ENCODE results near the gene KLHL40. TPM values are rescaled to one million over a fixed set of nuclear protein-coding genes. Genes with fewer than 3 reads are reported as not detected.

KLHL40 gene
- total RNA-seq, 8 experiments from 2014 or later, result 0.05 to 0.38 (median 0.15) TPM; not detected in 5

DNA sequence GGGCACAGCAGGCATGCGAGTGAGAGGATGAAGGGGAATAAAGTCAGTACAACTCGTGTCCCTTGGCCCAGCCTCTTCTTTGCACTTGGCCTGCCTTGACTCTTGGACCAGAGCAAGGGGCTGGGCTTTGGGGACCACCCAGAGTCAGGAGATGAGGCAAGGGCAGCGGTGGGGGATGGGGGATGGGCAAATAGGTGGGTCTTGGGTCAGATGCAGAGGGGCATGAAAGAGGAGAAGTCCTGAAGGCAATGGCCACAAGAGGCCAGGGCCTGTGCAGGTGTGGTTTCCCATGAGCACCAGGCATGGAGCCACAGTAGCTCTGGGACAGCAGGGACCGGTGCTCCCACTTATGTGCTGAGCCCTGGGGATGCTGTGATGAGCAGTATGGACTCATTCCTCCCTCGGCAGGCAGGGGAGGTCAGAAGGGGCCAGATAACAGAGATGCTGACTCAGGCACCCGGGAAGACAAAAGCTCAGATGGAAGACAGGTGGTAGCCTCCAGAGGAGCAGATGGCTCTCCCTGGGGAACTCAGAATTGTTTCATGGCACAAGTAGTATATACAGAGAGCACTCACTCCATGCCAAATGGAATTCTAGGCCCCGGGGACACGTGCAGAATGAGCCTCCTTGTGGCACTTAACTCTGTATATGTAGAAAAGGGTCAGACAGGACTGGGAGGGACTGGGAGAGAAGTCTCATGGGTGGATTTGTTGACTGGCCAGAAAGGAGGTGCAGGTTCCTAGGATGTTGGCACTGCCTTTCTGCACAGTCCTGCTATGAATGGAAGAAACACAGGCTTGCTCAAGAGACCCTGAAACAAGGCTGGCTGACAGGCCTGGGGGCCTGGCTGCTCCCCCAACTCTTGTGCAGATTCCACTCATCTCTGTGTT lies 17.6 kb upstream of the KLHL40 start:
- 0 to 80% (median 18%) methylated on average over 1 to 7 of the region's 8 CpGs; no CpG with 5 or more reads in 2 of the 10 experiments for WGBS, 10 experiments
- Histone ChIP-seq H3K27ac (no peak overlapping the region), H3K4me3 (no peak overlapping the region), H3K4me1 (replicated peaks in 1 of 2) (peaks cover 6 to 7% of the 10 kb centered on the region in 2 donors)
- ATAC-seq (replicated peaks in 6 of 8), result peak; percentile 11 to 91 (median 74)
- in situ Hi-C loops (cut with MboI; ENCODE audit: low pct_unique_long_range_greater_than_20kb in 2 of 9, low sequenced_read_pairs in 9 of 9, unreplicated experiment in 9 of 9), result no loop called here

DNA sequence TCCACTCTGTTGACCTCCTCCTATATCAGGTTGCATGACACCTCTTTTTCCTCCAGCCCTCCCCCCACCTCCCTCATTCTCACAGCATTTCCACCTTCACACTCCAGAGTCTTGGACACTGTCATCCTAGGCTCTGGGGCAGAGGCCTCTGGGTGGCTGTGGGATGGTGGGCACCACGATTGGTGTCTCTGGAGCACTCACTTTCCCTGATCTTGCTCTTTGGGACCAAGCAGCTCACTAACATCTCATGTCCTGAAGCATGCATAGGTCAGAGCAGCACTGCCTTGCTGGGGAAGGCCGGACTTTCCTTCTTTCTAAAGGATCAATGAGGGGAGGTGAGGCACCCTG lies 16.9 kb upstream of the KLHL40 start:
- in situ Hi-C loops (cut with MboI; ENCODE audit: low pct_unique_long_range_greater_than_20kb in 2 of 9, low sequenced_read_pairs in 9 of 9, unreplicated experiment in 9 of 9), result no loop called here
- WGBS, 10 experiments, result 83 to 100% methylated on average over 1 of the region's 2 CpGs; no CpG with 5 or more reads in 8 of the 10 experiments

DNA sequence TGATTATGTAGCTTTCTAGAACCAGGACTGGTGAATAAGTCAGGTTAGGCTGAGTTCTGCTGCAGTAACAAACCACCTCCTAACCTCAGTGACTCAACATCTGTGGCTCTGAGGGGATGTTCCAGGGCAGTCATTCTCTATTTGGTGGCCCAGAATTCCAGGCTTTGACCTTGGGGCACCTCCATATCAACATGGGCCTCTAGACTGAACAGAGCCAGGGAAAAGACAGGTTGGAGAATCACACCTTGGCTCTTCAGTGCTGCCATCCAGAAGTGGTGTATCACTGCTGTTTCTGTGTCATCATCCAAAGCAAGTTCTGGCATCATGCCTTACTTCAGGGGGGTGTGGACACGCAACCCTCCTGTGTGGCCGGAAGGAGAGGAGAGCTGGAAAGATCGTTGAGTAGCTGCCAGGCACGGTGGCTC lies 16.5 kb upstream of the KLHL40 start:
- H3K4me3 ChIP-seq, result no peak overlapping the region
- H3K4me1 ChIP-seq (replicated peaks in 1 of 2), result peaks cover 6 to 7% of the 10 kb centered on the region in 2 donors
- in situ Hi-C loops (cut with MboI; ENCODE audit: low pct_unique_long_range_greater_than_20kb in 2 of 9, low sequenced_read_pairs in 9 of 9, unreplicated experiment in 9 of 9), result no loop called here
- WGBS, 10 experiments, result 10 to 100% (median 88%) methylated on average over 1 to 3 of the region's 4 CpGs; no CpG with 5 or more reads in 4 of the 10 experiments
- no peak overlapping the region for H3K27ac ChIP-seq
- peak in 1 of 8 experiments; percentile 6 for ATAC-seq (replicated peaks in 6 of 8)

More for the DNA sequence above, 16.9 kb upstream of the KLHL40 start:
- no peak for ATAC-seq (replicated peaks in 6 of 8)
- Histone ChIP-seq H3K27ac (no peak overlapping the region), H3K4me1 (replicated peaks in 1 of 2) (peaks cover 6 to 7% of the 10 kb centered on the region in 2 donors), H3K4me3 (no peak overlapping the region)

DNA sequence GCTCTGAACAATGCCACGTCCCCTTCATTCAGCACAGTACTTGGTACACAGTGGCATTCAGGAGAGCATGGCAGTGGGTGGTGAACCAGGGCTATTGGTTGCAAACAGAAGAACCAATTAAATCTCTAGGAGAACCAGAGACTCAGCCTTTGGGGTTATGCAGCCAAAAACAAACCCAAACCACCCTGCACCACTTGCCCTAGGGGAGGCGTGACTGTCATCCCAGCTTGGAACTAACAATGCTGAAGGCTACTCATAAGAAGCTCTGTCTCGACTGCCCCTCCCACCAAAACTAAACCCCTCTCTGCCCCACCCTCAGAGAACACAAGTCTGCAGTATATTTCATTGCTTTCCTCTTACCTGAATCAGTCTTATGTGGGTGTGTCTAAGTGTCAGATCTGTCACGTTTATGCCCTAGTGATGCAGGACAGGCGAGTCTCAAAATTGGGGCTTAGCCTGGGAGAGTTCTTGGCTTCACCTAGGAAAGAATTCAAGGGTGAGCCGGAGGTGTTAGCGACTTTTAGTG lies 15.2 kb upstream of the KLHL40 start:
- Histone ChIP-seq H3K4me1 (replicated peaks in 1 of 2) (peaks cover 6 to 7% of the 10 kb centered on the region in 2 donors), H3K27ac (no peak overlapping the region), H3K4me3 (no peak overlapping the region)
- no peak for ATAC-seq (replicated peaks in 6 of 8)
- in situ Hi-C loops (cut with MboI; ENCODE audit: low pct_unique_long_range_greater_than_20kb in 2 of 9, low sequenced_read_pairs in 9 of 9, unreplicated experiment in 9 of 9), result no loop called here
- 60 to 100% (median 100%) methylated on average over 1 to 4 of the region's 7 CpGs; no CpG with 5 or more reads in 5 of the 10 experiments for WGBS, 10 experiments

DNA sequence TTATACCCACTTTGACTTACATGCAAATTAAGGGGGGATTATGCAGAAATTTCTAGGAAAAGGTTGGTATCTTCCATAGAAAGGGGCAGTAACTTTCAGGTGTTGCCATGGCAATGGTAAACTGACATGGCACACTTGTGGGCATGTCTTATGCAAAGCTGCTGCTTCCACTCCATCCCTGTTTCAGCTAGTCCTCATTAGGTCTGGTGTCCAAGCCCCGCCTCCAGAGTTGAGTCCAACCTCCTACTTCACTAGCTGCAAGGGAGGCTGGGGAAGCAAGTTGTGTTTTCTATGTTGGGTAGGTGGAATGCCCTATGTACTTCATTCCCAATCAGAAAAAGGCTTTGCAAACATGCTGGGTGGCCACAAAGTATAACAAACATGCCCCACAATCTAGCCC lies 14.7 kb upstream of the KLHL40 start:
- in situ Hi-C loops (cut with MboI; ENCODE audit: low pct_unique_long_range_greater_than_20kb in 2 of 9, low sequenced_read_pairs in 9 of 9, unreplicated experiment in 9 of 9), result no loop called here
- ATAC-seq (replicated peaks in 6 of 8), result peak in 1 of 8 experiments; percentile 22
- H3K4me3 ChIP-seq, result no peak overlapping the region
- peaks cover 6 to 7% of the 10 kb centered on the region in 2 donors for H3K4me1 ChIP-seq (replicated peaks in 1 of 2)
- 50 to 100% (median 63%) methylated on average over 1 of the region's 1 CpG; no CpG with 5 or more reads in 5 of the 10 experiments for WGBS, 10 experiments
- H3K27ac ChIP-seq, result no peak overlapping the region

DNA sequence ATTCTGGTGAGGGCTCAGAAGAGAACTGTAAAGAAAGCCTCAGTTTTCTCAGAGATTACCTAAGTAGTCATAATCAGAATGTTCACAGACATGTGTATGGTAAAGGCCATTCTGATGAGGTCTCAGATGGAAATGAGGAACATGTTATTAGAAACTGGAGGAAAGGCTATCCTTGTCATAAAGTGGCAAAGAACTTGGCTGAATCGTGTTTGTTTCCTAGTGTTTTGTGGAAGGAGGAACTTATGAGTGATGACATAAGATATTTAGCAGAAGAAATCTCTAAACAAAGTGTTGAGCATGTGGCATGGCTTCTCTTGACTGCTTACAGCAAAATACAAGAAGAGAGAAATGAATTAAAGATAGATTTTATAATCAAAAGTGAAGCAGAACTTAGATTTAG lies 12.8 kb upstream of the KLHL40 start:
- no peak for ATAC-seq (replicated peaks in 6 of 8)
- H3K27ac ChIP-seq, result no peak overlapping the region
- 0 to 75% (median 50%) methylated on average over 1 of the region's 1 CpG; no CpG with 5 or more reads in 1 of the 10 experiments for WGBS, 10 experiments
- in situ Hi-C loops (cut with MboI; ENCODE audit: low pct_unique_long_range_greater_than_20kb in 2 of 9, low sequenced_read_pairs in 9 of 9, unreplicated experiment in 9 of 9), result no loop called here
- H3K4me1 ChIP-seq (replicated peaks in 1 of 2), result peaks cover 4 to 7% of the 10 kb centered on the region in 2 donors
- H3K4me3 ChIP-seq, result no peak overlapping the region

DNA sequence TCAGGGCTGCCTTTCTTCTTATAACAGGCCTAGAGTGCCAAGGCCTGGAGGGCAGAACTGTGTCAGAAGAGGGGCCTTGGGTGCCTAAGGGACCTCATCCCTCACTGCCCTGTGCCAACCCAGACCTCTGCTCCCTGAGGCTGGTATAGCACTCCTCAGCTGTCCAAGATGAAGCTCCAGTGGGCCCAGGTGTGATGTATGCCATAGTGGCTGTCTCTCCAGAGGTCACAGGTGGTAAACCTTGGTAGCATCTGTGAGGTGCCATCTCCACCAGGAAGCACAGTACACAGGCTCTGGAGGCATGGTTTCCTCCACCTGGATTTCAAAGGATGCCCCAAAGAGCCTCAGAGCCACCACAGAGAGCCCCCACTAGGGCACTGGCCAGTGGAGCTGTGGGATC lies 12.3 kb upstream of the KLHL40 start:
- Histone ChIP-seq H3K4me3 (no peak overlapping the region), H3K4me1 (replicated peaks in 1 of 2) (peaks cover under 1 to 3% of the 10 kb centered on the region in 2 donors), H3K27ac (no peak overlapping the region)
- in situ Hi-C loops (cut with MboI; ENCODE audit: low pct_unique_long_range_greater_than_20kb in 2 of 9, low sequenced_read_pairs in 9 of 9, unreplicated experiment in 9 of 9), result no loop called here
- ATAC-seq (replicated peaks in 6 of 8), result no peak

DNA sequence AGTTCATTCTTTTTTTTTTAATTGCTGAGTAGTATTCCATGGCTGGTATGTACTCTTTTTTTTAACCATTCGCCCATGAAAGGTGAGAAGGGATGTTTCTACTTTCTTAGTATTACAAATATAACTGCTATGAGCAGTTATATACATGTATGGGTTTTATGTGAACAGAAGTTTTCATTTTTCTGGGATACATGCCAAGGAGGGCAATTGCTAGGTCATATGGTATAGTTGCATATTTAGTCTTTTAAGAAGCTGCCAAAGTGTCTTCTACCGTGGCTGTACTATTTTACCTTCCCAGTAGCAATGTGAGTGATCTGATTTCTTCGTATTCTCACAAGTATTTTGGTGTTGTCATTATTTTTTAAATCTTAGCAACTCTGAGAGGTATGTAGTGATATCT lies 11.2 kb upstream of the KLHL40 start:
- Histone ChIP-seq H3K27ac (no peak overlapping the region), H3K4me3 (no peak overlapping the region), H3K4me1 (replicated peaks in 1 of 2) (no peaks in the 10 kb centered on the region)
- peak in 1 of 8 experiments; percentile 53 for ATAC-seq (replicated peaks in 6 of 8)
- WGBS, 10 experiments, result 22 to 100% (median 45%) methylated on average over 1 to 3 of the region's 3 CpGs; no CpG with 5 or more reads in 1 of the 10 experiments
- in situ Hi-C loops (cut with MboI; ENCODE audit: low pct_unique_long_range_greater_than_20kb in 2 of 9, low sequenced_read_pairs in 9 of 9, unreplicated experiment in 9 of 9), result no loop called here

DNA sequence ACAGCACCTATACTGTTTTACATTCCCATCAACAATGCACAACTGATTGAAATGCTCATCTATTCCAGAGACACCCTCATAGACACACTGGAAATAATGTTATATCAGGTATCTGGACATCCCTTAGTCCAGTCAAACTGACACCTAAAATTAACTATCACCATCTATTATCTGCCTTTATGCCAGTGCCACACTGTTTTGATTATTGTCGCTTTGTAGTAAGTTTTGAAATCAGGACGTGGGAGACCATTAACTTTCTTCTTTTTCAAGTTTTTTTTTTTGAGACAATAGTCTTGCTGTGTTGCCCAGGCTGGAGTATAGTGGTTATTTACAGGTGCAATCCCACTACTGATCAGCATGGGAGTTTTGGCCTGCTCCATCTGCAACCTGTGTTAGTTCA lies 9.4 kb upstream of the KLHL40 start:
- ATAC-seq (replicated peaks in 6 of 8), result no peak
- Histone ChIP-seq H3K27ac (no peak overlapping the region), H3K4me3 (no peak overlapping the region), H3K4me1 (replicated peaks in 1 of 2) (no peaks in the 10 kb centered on the region)
- WGBS, 10 experiments, result 43 to 100% (median 60%) methylated on average over 1 to 2 of the region's 2 CpGs; no CpG with 5 or more reads in 1 of the 10 experiments
- in situ Hi-C loops (cut with MboI; ENCODE audit: low pct_unique_long_range_greater_than_20kb in 2 of 9, low sequenced_read_pairs in 9 of 9, unreplicated experiment in 9 of 9), result no loop called here

DNA sequence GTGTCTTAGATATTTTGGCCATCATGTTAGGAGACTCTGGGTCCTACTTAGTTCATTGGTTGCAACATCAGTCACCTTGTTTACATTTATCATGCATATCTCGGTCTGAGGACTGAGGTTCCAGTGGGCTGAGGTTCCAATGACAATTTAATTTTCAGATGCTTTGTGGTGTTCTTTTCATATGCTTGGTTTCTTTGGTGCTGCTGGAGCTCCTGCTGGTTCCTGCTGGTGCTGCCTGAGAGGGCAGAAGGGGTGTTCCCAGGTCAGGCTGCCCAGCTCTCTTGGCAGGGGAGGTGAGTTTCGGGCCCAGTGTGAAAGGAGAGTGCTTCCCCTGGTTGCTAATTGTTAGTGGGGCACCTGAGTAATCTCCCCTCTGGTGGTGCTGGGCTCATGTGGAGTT lies 6.9 kb upstream of the KLHL40 start:
- H3K27ac ChIP-seq, result no peak overlapping the region
- no peaks in the 10 kb centered on the region for H3K4me1 ChIP-seq (replicated peaks in 1 of 2)
- in situ Hi-C loops (cut with MboI; ENCODE audit: low pct_unique_long_range_greater_than_20kb in 2 of 9, low sequenced_read_pairs in 9 of 9, unreplicated experiment in 9 of 9), result no loop called here
- no peak for ATAC-seq (replicated peaks in 6 of 8)
- 11 to 90% (median 80%) methylated on average over 1 to 2 of the region's 2 CpGs; no CpG with 5 or more reads in 3 of the 10 experiments for WGBS, 10 experiments
- H3K4me3 ChIP-seq, result no peak overlapping the region

DNA sequence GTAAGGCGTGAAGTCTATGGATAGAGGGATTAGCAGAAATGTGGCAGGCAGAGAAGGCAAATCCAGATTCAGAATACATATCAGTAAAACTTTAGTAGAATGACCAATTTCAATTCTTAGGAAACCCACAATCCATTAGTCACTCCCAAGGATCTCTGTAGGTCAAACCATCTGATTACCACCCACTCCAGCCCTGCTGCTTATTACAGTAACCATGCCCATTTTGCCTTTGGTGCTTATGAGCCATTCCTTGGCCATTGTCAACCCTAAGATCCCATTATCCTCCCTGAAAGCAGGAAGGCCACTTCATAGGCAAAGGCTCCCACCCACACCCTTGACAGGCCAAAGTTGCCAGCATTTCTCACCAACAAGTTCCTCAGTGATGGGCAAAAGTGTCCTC lies 5.1 kb upstream of the KLHL40 start:
- ATAC-seq (replicated peaks in 6 of 8), result no peak
- no peak overlapping the region for H3K27ac ChIP-seq
- no peak overlapping the region for H3K4me3 ChIP-seq
- 73 to 88% (median 78%) methylated on average over 1 of the region's 1 CpG; no CpG with 5 or more reads in 6 of the 10 experiments for WGBS, 10 experiments
- peaks cover 2 to 9% of the 10 kb centered on the region in 2 donors for H3K4me1 ChIP-seq (replicated peaks in 1 of 2)
- in situ Hi-C loops (cut with MboI; ENCODE audit: low pct_unique_long_range_greater_than_20kb in 2 of 9, low sequenced_read_pairs in 9 of 9, unreplicated experiment in 9 of 9), result no loop called here

DNA sequence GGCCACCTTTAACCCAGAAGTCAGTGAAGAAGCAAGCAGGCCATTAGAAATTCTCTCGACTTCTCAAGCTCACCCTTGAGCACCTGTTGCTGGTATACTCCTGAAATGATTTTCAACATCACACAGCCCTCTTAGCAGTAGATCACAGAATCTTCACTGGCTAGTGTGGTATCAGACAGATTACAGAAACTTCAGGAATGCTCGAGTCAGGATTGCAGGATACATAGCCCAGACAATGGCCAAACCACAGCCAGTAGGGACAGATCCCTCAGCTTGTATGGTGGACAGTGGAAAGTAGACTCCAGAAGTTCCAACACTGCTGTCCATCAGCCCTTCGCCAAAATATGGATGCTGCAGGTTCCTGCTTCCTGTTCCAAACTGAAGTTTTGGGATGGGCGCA lies 4.5 kb upstream of the KLHL40 start:
- Histone ChIP-seq H3K27ac (no peak overlapping the region), H3K4me1 (replicated peaks in 1 of 2) (peaks cover 2 to 9% of the 10 kb centered on the region in 2 donors), H3K4me3 (no peak overlapping the region)
- in situ Hi-C loops (cut with MboI; ENCODE audit: low pct_unique_long_range_greater_than_20kb in 2 of 9, low sequenced_read_pairs in 9 of 9, unreplicated experiment in 9 of 9), result no loop called here
- no peak for ATAC-seq (replicated peaks in 6 of 8)
- 0 to 100% (median 80%) methylated on average over 1 to 3 of the region's 4 CpGs; no CpG with 5 or more reads in 2 of the 10 experiments for WGBS, 10 experiments

DNA sequence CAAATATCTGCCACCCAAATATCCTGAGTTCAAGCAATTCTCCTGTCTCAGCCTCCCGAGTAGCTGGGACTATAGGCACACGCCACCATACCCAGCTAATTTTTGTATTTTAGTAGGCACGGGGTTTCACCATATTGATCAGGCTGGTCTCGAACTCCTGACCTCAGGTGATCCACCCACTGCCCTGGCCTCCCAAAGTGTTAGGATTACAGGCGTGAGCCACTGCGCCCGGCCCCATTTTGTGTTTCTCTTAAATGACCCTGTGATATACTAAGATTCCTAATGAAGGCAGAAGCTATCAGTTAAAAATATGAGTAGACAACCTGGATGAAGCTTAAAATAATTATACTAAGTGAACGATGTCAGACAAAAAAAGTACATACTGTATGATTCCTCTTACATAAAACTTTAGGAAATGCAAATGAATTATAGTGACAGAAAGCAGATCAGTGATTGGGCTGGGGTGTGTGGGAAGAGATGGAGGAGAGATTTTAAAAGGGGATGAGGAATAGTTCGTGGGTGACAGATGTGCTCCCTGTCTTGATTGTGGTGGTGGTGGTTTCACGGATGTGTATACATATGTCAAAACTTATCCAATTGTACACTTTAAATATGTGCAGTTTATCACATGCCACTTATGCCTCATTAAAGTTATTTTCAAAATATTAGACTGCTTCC lies 3.8 kb upstream of the KLHL40 start:
- Histone ChIP-seq H3K4me1 (replicated peaks in 1 of 2) (peaks cover 2 to 9% of the 10 kb centered on the region in 2 donors), H3K27ac (no peak overlapping the region), H3K4me3 (no peak overlapping the region)
- no peak for ATAC-seq (replicated peaks in 6 of 8)
- in situ Hi-C loops (cut with MboI; ENCODE audit: low pct_unique_long_range_greater_than_20kb in 2 of 9, low sequenced_read_pairs in 9 of 9, unreplicated experiment in 9 of 9), result no loop called here
- 52 to 100% (median 76%) methylated on average over 1 to 7 of the region's 10 CpGs for WGBS, 10 experiments

All from motor neuron (in vitro differentiated cells).